Measurements from ENCODE around the gene LRP2.
"Not testable (repeated sequence)": the region's sequence is repeated elsewhere in the genome, so short reads cannot be mapped to it uniquely, and the experiment has no call there.

- not testable (repeated sequence) for TF ChIP-seq CTCF (IDR thresholded peaks at IDR 0.05); KDM1A (IDR thresholded peaks at IDR 0.05; ENCODE audit: low read depth); MAX (IDR thresholded peaks at IDR 0.05); RFX5 (IDR thresholded peaks at IDR 0.05); PHF8 (IDR thresholded peaks at IDR 0.05; ENCODE audit: borderline replicate concordance, low read depth); MAFK (IDR thresholded peaks at IDR 0.05; ENCODE audit: partially characterized antibody)
Observed at GRCh38 chr2:169308349-169308748, 54.0 kb downstream of the LRP2 start.
